ENCODE measurements around the gene ZNF474. TPM values are rescaled to one million over a fixed set of nuclear protein-coding genes. Genes with fewer than 3 reads are reported as not detected.

Gene ZNF474
- total and polyA plus RNA-seq, 2 of the 8 experiments (the other 6 are each of a cell fraction or from before 2014, with no cell fraction given) = not detected

DNA sequence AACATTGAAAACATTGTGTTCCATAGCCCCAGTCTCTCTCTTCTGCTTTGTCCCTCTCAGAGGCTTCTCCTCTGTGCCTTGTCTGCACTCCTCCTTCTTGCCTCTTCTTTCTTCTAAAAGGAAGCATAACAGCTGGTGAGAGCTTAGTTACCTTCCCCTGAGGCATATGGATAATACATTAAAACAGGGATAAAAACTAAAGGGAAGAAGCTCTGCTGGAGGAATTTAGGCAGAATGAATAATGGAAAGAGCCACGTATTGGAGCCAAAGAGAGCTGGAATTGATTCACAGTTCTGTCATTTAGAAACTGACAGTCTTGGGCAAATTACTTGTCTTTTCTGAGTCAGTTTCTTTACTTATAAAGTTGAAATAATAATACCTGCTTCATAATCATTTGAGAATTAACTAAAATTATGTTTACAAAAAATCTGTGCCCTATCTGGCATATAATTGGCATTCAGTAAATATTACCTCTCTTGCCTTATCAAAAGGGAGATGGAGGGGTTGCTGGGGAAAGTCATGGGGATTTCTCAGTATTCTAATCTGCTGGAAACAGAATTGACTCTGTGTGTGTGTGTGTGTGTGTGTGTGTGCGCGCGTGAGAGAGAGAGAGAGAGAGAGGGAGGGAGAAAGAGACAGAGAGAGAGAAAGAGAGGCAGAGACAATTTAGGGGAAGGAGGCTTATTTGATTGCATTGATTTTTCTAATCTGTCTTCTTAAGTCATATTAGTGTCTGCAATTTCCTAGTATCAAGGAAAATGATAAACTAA lies 20.2 kb downstream of the ZNF474 start (continued):
- TF ChIP-seq, protein P1, sequence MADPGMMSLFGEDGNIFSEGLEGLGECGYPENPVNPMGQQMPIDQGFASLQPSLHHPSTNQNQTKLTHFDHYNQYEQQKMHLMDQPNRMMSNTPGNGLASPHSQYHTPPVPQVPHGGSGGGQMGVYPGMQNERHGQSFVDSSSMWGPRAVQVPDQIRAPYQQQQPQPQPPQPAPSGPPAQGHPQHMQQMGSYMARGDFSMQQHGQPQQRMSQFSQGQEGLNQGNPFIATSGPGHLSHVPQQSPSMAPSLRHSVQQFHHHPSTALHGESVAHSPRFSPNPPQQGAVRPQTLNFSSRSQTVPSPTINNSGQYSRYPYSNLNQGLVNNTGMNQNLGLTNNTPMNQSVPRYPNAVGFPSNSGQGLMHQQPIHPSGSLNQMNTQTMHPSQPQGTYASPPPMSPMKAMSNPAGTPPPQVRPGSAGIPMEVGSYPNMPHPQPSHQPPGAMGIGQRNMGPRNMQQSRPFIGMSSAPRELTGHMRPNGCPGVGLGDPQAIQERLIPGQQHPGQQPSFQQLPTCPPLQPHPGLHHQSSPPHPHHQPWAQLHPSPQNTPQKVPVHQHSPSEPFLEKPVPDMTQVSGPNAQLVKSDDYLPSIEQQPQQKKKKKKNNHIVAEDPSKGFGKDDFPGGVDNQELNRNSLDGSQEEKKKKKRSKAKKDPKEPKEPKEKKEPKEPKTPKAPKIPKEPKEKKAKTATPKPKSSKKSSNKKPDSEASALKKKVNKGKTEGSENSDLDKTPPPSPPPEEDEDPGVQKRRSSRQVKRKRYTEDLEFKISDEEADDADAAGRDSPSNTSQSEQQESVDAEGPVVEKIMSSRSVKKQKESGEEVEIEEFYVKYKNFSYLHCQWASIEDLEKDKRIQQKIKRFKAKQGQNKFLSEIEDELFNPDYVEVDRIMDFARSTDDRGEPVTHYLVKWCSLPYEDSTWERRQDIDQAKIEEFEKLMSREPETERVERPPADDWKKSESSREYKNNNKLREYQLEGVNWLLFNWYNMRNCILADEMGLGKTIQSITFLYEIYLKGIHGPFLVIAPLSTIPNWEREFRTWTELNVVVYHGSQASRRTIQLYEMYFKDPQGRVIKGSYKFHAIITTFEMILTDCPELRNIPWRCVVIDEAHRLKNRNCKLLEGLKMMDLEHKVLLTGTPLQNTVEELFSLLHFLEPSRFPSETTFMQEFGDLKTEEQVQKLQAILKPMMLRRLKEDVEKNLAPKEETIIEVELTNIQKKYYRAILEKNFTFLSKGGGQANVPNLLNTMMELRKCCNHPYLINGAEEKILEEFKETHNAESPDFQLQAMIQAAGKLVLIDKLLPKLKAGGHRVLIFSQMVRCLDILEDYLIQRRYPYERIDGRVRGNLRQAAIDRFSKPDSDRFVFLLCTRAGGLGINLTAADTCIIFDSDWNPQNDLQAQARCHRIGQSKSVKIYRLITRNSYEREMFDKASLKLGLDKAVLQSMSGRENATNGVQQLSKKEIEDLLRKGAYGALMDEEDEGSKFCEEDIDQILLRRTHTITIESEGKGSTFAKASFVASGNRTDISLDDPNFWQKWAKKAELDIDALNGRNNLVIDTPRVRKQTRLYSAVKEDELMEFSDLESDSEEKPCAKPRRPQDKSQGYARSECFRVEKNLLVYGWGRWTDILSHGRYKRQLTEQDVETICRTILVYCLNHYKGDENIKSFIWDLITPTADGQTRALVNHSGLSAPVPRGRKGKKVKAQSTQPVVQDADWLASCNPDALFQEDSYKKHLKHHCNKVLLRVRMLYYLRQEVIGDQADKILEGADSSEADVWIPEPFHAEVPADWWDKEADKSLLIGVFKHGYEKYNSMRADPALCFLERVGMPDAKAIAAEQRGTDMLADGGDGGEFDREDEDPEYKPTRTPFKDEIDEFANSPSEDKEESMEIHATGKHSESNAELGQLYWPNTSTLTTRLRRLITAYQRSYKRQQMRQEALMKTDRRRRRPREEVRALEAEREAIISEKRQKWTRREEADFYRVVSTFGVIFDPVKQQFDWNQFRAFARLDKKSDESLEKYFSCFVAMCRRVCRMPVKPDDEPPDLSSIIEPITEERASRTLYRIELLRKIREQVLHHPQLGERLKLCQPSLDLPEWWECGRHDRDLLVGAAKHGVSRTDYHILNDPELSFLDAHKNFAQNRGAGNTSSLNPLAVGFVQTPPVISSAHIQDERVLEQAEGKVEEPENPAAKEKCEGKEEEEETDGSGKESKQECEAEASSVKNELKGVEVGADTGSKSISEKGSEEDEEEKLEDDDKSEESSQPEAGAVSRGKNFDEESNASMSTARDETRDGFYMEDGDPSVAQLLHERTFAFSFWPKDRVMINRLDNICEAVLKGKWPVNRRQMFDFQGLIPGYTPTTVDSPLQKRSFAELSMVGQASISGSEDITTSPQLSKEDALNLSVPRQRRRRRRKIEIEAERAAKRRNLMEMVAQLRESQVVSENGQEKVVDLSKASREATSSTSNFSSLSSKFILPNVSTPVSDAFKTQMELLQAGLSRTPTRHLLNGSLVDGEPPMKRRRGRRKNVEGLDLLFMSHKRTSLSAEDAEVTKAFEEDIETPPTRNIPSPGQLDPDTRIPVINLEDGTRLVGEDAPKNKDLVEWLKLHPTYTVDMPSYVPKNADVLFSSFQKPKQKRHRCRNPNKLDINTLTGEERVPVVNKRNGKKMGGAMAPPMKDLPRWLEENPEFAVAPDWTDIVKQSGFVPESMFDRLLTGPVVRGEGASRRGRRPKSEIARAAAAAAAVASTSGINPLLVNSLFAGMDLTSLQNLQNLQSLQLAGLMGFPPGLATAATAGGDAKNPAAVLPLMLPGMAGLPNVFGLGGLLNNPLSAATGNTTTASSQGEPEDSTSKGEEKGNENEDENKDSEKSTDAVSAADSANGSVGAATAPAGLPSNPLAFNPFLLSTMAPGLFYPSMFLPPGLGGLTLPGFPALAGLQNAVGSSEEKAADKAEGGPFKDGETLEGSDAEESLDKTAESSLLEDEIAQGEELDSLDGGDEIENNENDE (IDR thresholded peaks at IDR 0.05; ENCODE audit: insufficient replicate concordance, low read length) = no peak
- TF ChIP-seq SIN3A (conservative IDR thresholded peaks at IDR 0.05 in 1 of 2, IDR thresholded peaks at IDR 0.05 in 1 of 2; ENCODE audit: low read depth in 1 of 2, low read length in 2 of 2) (no peak), CREB1 (IDR thresholded peaks at IDR 0.05) (no peak), EGR1 (IDR thresholded peaks at IDR 0.05; ENCODE audit: borderline replicate concordance, low read depth, low read length) (no peak), SP4 (IDR thresholded peaks at IDR 0.05; ENCODE audit: low read length) (no peak), SIX5 (IDR thresholded peaks at IDR 0.05; ENCODE audit: low read depth, low read length) (no peak), KDM5A (IDR thresholded peaks at IDR 0.05; ENCODE audit: low read length) (no peak), GTF2F1 (IDR thresholded peaks at IDR 0.05; ENCODE audit: borderline replicate concordance, low read depth, low read length) (no peak)
- TF ChIP-seq, protein P2, sequence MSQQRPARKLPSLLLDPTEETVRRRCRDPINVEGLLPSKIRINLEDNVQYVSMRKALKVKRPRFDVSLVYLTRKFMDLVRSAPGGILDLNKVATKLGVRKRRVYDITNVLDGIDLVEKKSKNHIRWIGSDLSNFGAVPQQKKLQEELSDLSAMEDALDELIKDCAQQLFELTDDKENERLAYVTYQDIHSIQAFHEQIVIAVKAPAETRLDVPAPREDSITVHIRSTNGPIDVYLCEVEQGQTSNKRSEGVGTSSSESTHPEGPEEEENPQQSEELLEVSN (IDR thresholded peaks at IDR 0.05) = no peak

Measured in H1 (cell line).